Muscle layer of colon (tissue), 2 donors: ENCODE data around the gene LENG1.
"Not testable (repeated sequence)": the region's sequence is repeated elsewhere in the genome, so short reads cannot be mapped to it uniquely, and the experiment has no call there.

Experiments used
- H3K27ac ChIP-seq: one replicate; pipeline ENCODE4 v1.7.0; 2013; ENCODE audit warnings: low read depth, mild to moderate bottlenecking, low read length, moderate library complexity
- H3K27me3 ChIP-seq, 2 donors: one replicate each; pipeline ENCODE4 v1.7.0; 2013; ENCODE audit warnings: low read length in 2 of 2, mild to moderate bottlenecking in 2 of 2; ENCODE audit not compliant: insufficient read depth in 2 of 2, control insufficient read depth in 1 of 2
- H3K36me3 ChIP-seq: one replicate; pipeline ENCODE4 v1.7.0; 2013; ENCODE audit warnings: mild to moderate bottlenecking, low read length; ENCODE audit not compliant: insufficient read depth
- H3K4me1 ChIP-seq: one replicate; pipeline ENCODE4 v1.7.0; 2013; ENCODE audit warnings: mild to moderate bottlenecking, low read length; ENCODE audit not compliant: insufficient read depth
- H3K4me3 ChIP-seq, 2 donors: one replicate each; pipeline ENCODE4 v1.7.0; 2013; ENCODE audit warnings: low read length in 2 of 2, low read depth in 1 of 2, mild to moderate bottlenecking in 1 of 2, moderate library complexity in 1 of 2
- H3K9ac ChIP-seq: one replicate; pipeline ENCODE4 v1.7.0; 2013; ENCODE audit warnings: low read length
- H3K9me3 ChIP-seq: one replicate; pipeline ENCODE4 v1.7.0; 2013; ENCODE audit warnings: mild to moderate bottlenecking, low read length
- donor health status: abdominal sarcoma.
- donor health status: Adenocarcinoma of cecum.

The LENG1 gene

DNA sequence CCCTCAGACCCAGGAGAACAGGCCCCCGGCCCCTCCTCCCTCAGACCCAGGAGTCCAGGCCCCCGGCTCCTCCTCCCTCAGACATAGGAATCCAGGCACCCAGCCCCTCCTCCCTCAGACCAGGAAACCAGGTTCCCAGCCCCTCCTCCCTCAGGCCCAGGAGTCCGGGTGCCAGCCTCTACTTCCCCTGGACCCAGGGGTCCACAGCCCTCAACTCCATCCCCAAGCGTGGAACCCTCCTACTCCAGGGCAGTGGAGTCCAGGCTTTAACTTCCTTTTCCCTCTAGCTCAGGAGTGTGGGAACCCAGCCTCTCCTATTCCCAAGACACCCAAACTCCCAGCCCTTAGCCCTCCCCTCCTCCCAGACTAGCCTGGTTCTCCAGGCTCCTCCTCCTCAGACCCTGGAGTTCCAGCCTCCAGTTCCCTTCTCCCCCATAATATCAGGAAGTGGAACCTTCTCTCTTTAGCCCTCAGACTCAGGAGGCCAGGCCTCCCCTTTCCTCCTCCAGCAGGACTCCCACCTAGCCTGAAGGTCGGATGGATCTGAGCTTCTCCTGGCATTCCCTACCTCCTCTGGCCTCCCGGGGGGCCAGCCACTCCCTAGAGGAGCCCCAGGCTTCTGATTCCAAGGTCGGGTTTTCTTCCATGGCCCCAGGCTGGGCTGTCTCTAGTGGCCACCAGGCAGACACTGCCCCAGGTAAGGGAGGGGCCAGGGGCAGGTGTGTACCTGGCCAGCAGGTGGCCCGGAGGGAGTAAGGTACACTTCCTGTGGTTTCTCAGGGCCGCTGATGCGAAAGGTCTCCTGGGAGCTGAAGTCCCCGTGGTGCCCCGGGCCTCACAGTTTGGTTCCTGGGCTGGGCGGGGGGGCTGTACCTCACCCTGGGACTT, 13.2 kb upstream of the LENG1 start, which contains the start of gene TMC4:
TMC4 (minus strand) TSS at position 690 of the 888 bp plus-strand sequence; CDS start at position 647, 43 bp downstream.
- Histone ChIP-seq H3K4me1 (peaks cover 4% of the 10 kb centered on the region), H3K4me3 (no peak within 1 kb of the TSS), H3K27ac (no peak within 1 kb of the TSS), H3K9ac (no peak within 1 kb of the TSS), H3K9me3 (no peaks in the 10 kb centered on the region), H3K36me3 (no peaks in the 10 kb centered on the region), H3K27me3 (peaks cover 0 to 30% of the 10 kb centered on the region in 2 donors)

DNA sequence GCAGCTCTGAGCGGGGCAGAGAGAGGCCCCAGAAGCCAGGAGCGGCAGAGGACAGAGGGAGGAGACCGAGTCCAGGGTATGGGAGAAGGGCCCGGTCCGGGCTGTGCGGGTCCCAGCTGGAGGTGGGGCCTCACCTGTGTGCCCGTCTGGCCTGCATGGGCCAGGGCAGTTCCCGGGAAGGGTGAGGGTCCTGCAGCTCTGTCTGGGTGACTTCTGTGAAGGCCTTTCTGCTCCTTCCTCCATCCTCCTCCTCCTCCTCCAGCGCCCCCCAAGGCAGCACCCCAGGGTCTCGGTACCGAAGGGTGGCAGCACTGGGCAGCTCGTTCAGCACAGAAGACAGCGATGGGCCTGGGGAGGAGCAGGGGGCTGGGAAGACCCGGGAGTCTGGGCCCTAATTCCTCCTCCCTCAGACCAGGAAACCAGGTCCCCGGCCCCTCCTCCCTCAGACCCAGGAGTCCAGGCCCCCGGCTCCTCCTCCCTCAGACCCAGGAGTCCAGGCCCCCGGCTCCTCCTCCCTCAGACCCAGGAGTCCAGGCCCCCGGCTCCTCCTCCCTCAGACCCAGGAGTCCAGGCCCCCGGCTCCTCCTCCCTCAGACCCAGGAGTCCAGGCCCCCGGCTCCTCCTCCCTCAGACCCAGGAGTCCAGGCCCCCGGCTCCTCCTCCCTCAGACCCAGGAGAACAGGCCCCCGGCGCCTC, 12.4 kb upstream of the LENG1 start:
- H3K4me3 ChIP-seq, H3K27ac ChIP-seq, H3K9ac ChIP-seq, H3K9me3 ChIP-seq, H3K36me3 ChIP-seq, H3K4me1 ChIP-seq: not testable (repeated sequence)
- H3K27me3 ChIP-seq, result peaks cover 0 to 30% of the 10 kb centered on the region in 2 donors

- H3K27me3 ChIP-seq, result peaks cover 0 to 48% of the 10 kb centered on the region in 2 donors
- no peaks in the 10 kb centered on the region for H3K36me3 ChIP-seq
- H3K4me3 ChIP-seq, result no peak overlapping the region
- no peak overlapping the region for H3K27ac ChIP-seq
- no peaks in the 10 kb centered on the region for H3K9me3 ChIP-seq
- H3K4me1 ChIP-seq, result peaks cover 10% of the 10 kb centered on the region
- H3K9ac ChIP-seq, result no peak overlapping the region
Observed at GRCh38 chr19:54169149-54169740, 9.7 kb upstream of the LENG1 start.

DNA sequence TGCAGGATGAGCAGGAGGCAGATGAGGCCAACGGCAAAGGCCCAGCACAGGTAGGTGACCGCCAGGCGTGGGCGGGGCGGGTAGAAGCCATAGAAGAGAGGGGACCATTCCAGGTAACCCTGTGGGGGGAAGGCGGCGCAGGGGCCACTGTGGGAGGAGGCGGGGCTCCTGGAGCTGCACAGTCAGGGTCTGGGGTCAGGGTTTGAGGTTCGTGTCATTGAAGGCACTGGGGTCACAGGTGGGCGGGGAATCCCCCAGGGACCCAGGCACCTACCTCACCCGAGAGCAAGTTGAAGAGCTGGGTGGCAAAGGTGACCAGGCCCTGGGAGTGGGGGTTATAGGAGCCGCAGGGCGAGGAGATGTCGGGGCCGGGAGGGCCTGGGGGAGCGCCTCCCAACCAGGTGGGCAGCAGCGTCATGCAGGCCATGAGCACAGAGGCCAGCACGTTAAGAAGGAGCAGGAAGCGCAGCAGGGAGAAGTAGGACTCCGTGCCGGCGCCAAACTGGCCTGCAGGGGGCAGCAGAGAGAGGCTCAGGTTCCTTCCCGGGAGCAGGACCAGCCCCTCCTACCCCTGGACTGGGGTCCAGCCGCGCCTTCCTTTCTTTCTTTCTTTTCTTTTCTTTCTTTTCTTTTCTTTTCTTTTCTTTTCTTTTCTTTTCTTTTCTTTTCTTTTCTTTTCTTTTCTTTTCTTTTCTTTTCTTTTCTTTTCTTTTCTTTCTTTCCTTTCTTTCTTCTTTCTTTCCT, 8.8 kb upstream of the LENG1 start:
- H3K4me1 ChIP-seq, result peaks cover 11% of the 10 kb centered on the region
- no peaks in the 10 kb centered on the region for H3K9me3 ChIP-seq
- peaks cover 0 to 39% of the 10 kb centered on the region in 2 donors for H3K27me3 ChIP-seq
- H3K27ac ChIP-seq, result no peak overlapping the region
- H3K36me3 ChIP-seq, result no peaks in the 10 kb centered on the region
- H3K9ac ChIP-seq, result no peak overlapping the region
- no peak overlapping the region for H3K4me3 ChIP-seq

DNA sequence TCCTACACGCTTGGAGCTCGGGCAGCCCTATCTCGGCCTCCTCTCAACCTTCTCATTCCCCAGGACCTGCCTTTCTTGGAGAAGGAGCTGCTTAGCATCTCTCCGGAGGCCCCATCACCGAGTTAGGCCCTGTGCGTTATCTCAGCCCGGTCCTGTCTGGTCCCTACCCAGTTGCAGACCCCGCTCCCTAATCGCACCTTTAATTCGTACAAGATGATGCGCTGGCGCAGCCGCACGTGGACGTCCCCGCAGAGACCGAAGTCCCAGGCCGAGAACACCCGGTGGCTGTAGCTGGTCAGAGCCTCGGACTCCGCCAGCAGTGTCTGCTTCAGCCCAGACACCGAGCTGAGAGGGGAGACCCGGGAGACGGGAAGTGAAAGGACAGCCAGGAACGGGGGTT, 5.7 kb upstream of the LENG1 start:
- H3K9me3 ChIP-seq, result no peaks in the 10 kb centered on the region
- H3K4me1 ChIP-seq, result peaks cover 27% of the 10 kb centered on the region
- no peak overlapping the region for H3K9ac ChIP-seq
- H3K27ac ChIP-seq, result no peak overlapping the region
- H3K36me3 ChIP-seq, result no peaks in the 10 kb centered on the region
- H3K27me3 ChIP-seq, result peaks cover 0 to 27% of the 10 kb centered on the region in 2 donors
- no peak overlapping the region for H3K4me3 ChIP-seq

DNA sequence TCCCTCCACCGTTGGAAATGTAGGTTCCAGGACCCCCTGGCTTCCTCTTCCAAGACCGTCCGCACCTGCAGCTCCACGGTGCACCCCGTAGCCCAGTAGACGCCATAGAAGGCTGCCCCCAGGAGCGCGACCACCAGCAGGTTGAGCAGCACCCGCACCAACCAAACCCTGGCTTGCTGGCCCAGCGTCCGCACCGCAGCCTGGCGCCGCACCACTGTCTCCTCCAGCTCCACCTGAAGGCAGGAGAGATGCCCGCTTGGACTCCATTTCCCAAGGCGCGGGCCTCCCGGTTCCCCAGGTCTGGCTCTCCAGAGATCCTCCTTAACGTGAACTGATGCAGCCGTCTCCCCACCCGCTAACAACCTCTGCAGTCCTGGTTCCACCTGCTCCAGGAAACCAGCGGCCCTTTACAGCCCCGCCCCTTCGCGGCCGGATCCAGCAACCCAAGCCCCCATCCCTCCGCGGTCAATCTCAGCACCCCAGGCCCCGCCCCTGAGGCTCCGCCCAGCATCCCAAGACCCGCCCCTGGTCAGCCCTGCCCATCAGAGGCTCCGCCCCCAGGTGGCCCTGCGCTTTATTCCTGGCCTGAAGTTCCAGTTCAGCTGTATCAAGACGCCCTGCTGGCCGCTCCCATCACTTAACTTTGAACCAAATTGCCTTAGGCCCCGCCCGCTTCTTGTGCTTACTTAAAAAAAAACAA, 5.0 kb upstream of the LENG1 start:
- no peak overlapping the region for H3K4me3 ChIP-seq
- H3K4me1 ChIP-seq, result peaks cover 27% of the 10 kb centered on the region
- peaks cover 0 to 27% of the 10 kb centered on the region in 2 donors for H3K27me3 ChIP-seq
- H3K9ac ChIP-seq, result no peak overlapping the region
- H3K27ac ChIP-seq, result no peak overlapping the region
- H3K9me3 ChIP-seq, result no peaks in the 10 kb centered on the region
- H3K36me3 ChIP-seq, result no peaks in the 10 kb centered on the region

DNA sequence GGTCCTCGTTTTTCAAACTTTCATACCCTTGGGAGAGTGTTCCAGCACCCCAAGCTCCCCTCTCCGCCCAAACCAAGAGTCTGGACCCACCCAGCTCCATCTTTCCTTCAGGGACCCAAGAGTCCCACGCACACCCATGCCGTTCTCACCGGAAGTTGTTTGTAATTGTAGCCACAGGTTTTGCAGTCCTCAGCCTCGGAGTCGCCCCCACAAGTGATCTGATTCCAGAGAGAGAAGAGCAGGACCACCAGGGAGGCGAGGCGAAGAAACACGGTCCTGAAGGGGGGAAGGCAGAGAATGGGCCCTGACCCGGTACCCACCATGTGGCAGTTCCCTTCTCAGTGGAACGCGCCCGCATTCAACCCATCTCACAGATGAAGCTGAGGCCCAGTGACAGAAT, 3.4 kb upstream of the LENG1 start:
- H3K4me3 ChIP-seq, result peak overlapping the region in 1 of 2 donors; percentile 52

GRCh38 chr19:54162241-54162805, 2.8 kb upstream of the LENG1 start:
- Histone ChIP-seq H3K36me3 (peaks cover 12% of the 10 kb centered on the region), H3K4me3 (peak overlapping the region in 1 of 2 donors; percentile 52), H3K4me1 (peaks cover 35% of the 10 kb centered on the region), H3K9ac (no peak overlapping the region), H3K27me3 (peaks cover 0 to 21% of the 10 kb centered on the region in 2 donors), H3K9me3 (no peaks in the 10 kb centered on the region), H3K27ac (no peak overlapping the region)

More for the DNA sequence above, 3.4 kb upstream of the LENG1 start:
- H3K36me3 ChIP-seq, result peaks cover 6% of the 10 kb centered on the region
- no peak overlapping the region for H3K27ac ChIP-seq
- H3K4me1 ChIP-seq, result peaks cover 35% of the 10 kb centered on the region
- no peaks in the 10 kb centered on the region for H3K9me3 ChIP-seq
- H3K27me3 ChIP-seq, result peaks cover 0 to 22% of the 10 kb centered on the region in 2 donors
- H3K9ac ChIP-seq, result no peak overlapping the region

DNA sequence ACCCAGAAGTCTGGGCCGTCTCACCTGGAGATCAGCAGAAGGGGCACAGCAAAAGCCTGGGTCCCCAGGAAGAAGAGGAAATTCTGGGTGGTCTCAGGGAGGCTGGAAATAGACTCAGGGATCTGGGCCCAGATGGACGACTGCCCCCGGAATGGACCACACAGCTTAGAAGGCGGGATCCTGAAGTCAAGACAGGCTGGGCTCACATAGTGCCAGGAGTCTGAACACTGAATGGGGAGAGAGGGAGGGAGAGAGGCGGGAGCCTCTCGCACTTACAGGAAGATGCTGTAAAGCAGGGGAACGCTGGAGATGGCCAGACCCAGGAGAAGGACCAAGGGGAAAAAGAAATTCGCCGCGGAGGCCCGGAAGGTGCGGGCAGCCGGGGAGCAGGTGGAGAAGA, 1.3 kb upstream of the LENG1 start:
- Histone ChIP-seq H3K27ac (peak overlapping the region; percentile 93), H3K4me3 (peak overlapping the region; percentile 89 to 96), H3K27me3 (peaks cover 0 to 15% of the 10 kb centered on the region in 2 donors), H3K4me1 (peaks cover 35% of the 10 kb centered on the region), H3K9ac (peak overlapping the region; percentile 92), H3K9me3 (no peaks in the 10 kb centered on the region), H3K36me3 (peaks cover 26% of the 10 kb centered on the region)

- H3K9me3 ChIP-seq, result no peaks in the 10 kb centered on the region
- peaks cover 0 to 10% of the 10 kb centered on the region in 2 donors for H3K27me3 ChIP-seq
- H3K4me3 ChIP-seq, result peak overlapping the region; percentile 89 to 96
- peaks cover 29% of the 10 kb centered on the region for H3K36me3 ChIP-seq
- H3K27ac ChIP-seq, result peak overlapping the region; percentile 93
- H3K4me1 ChIP-seq, result peaks cover 35% of the 10 kb centered on the region
- H3K9ac ChIP-seq, result peak overlapping the region; percentile 92
Observed at GRCh38 chr19:54160182-54160811, 776 bp upstream of the LENG1 start.
